GM19239 (cell line): ENCODE results near the gene STAT1.

Experiments
- DNase-seq: peaks from one replicate; pipeline ENCODE4 v3.0.0; 2011; ENCODE audit warnings: low spot score; ENCODE audit not compliant: insufficient read length
- FAIRE-seq: peaks from 2 replicates; lab custom pipeline; 2011; peaks lifted over from hg19 to GRCh38; lab: Jason Lieb, UNC

The STAT1 gene

DNA sequence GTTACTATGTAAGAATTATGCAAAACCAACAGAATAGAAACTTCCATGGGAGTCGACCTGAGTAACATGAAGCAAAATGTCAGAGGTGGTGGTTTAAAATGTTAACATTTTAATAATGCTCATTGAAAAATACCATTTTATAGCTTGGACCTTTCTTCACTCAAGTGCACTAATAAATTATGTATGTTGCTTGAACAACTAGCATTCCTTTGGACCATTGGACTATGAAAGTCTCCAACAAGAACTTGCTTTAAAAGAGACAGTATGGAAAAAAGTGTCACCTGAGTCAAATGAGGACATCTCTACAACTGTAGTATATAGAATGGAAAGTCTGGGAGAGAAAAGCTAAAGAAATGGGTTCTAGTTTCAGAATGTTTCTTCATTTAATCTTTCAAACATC lies 81.5 kb downstream of the STAT1 start:
- no peak for FAIRE-seq
- DNase-seq, result no peak

DNA sequence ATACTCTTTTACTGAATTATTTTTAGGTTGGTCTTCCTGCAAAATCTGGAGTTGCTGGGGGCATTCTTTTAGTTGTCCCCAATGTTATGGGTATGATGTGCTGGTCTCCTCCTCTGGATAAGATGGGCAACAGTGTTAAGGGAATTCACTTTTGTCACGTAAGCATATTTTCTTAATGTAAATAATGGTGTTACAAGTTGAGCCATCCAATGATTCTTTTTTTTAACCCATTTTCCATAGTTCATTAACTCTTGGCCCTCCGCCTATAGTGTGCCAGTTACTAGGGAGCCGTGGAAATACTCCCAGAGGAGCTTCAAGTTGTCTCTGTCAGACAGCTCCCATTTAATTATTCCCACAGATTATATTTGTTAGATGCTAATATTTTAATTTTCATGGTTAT lies 83.6 kb downstream of the STAT1 start:
- FAIRE-seq (no peak), DNase-seq (no peak)

DNA sequence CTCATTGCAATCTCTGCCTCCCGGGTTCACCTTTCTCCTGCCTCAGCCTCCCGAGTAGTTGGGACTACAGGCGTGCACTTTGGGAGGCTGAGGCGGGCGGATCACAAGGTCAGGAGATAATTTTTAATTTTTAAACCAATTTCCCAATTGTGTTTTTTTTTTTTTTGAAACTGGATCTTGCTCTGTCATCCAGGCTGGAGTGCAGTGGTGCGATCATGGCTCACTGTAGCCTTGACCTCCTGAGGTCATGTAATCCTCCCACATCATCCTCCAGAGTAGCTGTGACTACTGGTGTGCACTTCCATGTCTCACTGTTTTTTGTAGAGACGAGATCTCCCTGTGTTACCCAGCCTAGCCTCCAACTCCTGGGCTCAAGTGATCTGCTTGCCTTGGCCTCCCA lies 84.1 kb downstream of the STAT1 start:
- DNase-seq (no peak), FAIRE-seq (no peak)

DNA sequence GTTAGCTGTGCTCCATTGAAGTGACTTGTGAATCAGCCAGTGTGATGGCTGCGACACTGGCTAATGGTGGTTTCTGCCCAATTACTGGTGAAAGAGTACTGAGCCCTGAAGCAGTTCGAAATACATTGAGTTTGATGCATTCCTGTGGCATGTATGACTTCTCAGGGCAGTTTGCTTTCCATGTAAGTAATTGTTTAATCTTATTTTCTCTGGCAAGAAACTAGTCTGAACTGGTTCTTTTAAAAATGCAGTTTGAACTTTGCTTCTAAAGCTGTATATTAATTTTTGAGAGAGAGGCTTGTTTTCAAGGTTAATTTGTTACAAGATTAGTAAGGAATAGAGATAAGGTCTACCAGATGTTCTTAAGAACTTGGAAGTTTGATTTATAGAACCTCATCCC lies 86.7 kb downstream of the STAT1 start:
- no peak for FAIRE-seq

GRCh38 chr2:190922376-190922775 lies 91.6 kb downstream of the STAT1 start:
- DNase-seq, result no peak
- peak; percentile 48 for FAIRE-seq

More for the DNA sequence above, 86.7 kb downstream of the STAT1 start:
- no peak for DNase-seq

DNA sequence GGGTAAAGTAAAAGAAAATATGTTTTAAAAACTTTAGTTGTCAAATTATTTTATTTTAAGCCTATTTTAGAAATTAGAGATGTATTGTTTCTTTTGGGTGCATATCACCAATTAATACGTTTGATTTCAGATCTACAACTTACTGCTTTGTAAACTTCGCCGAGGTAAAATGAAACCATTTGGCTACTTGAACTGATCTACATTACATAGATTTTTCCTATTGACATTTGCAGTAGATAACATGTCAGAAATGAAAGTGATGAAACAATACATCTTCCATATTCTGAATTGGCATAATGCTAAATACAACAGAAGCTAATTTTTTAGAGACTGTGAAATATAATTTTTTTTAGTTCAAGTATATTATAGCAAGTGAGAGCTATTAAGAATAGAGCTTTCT lies 93.9 kb downstream of the STAT1 start:
- DNase-seq (no peak), FAIRE-seq (no peak)
